ENCODE measurements around the gene NIP7.

DNA sequence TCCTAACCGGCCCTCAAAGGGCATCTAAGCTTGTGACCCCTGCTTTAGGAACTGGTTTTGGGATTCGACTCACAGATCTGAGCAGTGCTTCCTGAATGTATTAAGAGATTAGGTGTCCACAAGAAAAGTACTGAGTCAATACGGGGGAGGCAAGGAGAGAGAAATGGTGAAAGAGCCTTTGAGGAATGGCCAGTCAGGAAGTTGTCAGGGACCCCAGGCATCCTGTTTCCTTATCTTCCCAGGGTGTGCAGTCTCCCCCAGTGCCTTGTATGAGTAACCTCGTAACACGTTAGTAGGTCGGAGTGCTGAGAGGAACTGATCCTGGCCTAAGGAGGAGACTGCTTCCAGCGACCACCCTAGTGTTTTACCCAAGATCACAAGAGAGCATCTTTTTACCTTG is 28.4 kb downstream of the NIP7 start:
- TF ChIP-seq POLR2A (IDR thresholded peaks at IDR 0.05), result no peak
- TF ChIP-seq, protein P1, sequence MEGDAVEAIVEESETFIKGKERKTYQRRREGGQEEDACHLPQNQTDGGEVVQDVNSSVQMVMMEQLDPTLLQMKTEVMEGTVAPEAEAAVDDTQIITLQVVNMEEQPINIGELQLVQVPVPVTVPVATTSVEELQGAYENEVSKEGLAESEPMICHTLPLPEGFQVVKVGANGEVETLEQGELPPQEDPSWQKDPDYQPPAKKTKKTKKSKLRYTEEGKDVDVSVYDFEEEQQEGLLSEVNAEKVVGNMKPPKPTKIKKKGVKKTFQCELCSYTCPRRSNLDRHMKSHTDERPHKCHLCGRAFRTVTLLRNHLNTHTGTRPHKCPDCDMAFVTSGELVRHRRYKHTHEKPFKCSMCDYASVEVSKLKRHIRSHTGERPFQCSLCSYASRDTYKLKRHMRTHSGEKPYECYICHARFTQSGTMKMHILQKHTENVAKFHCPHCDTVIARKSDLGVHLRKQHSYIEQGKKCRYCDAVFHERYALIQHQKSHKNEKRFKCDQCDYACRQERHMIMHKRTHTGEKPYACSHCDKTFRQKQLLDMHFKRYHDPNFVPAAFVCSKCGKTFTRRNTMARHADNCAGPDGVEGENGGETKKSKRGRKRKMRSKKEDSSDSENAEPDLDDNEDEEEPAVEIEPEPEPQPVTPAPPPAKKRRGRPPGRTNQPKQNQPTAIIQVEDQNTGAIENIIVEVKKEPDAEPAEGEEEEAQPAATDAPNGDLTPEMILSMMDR (IDR thresholded peaks at IDR 0.05), result no peak
- no peak for TF ChIP-seq EP300 (IDR thresholded peaks at IDR 0.05)
